HEK293 (cell line): ENCODE measurements around the gene FICD.

ENCODE experiments used
- HIC1 ChIP-seq: fragments of 450-650 bp; formaldehyde crosslinking; IDR thresholded peaks from 2 replicates; pipeline ENCODE4 v1.5.1; 2016; ENCODE audit warnings: missing biosample characterization, missing genetic modification characterization
- KLF16 ChIP-seq: fragments of 450-650 bp; formaldehyde crosslinking; IDR thresholded peaks from 2 replicates; pipeline ENCODE4 v1.5.1; 2017; ENCODE audit warnings: missing biosample characterization, missing genetic modification characterization
- PRDM2 ChIP-seq: fragments of 450-650 bp; formaldehyde crosslinking; IDR thresholded peaks from 2 replicates; pipeline ENCODE4 v1.5.1; 2016; ENCODE audit warnings: missing biosample characterization, missing genetic modification characterization, borderline replicate concordance
- SALL2 ChIP-seq: fragments of 450-650 bp; formaldehyde crosslinking; IDR thresholded peaks from 2 replicates; pipeline ENCODE4 v1.5.0; 2017; ENCODE audit warnings: missing biosample characterization, mild to moderate bottlenecking, missing genetic modification characterization, borderline replicate concordance
- ZFP37 ChIP-seq: fragments of 450-650 bp; formaldehyde crosslinking; IDR thresholded peaks from 2 replicates; pipeline ENCODE4 v1.5.1; 2016; ENCODE audit warnings: missing biosample characterization, missing genetic modification characterization
- ZNF175 ChIP-seq: fragments of 450-650 bp; formaldehyde crosslinking; IDR thresholded peaks from 2 replicates; pipeline ENCODE4 v1.5.1; 2016; ENCODE audit warnings: missing biosample characterization, missing genetic modification characterization
- ZNF214 ChIP-seq: fragments of 450-650 bp; formaldehyde crosslinking; IDR thresholded peaks from 2 replicates; pipeline ENCODE4 v1.5.1; 2017; ENCODE audit warnings: missing biosample characterization, mild to moderate bottlenecking, missing genetic modification characterization, borderline replicate concordance
- ZNF266 ChIP-seq: fragments of 450-650 bp; formaldehyde crosslinking; IDR thresholded peaks from 2 replicates; pipeline ENCODE4 v1.5.1; 2016; ENCODE audit warnings: missing biosample characterization, missing genetic modification characterization, low read depth
- ZNF394 ChIP-seq: fragments of 450-650 bp; formaldehyde crosslinking; IDR thresholded peaks from 2 replicates; pipeline ENCODE4 v1.5.1; 2016; ENCODE audit warnings: missing biosample characterization, missing genetic modification characterization, mild to moderate bottlenecking, moderate library complexity, borderline replicate concordance
- ZNF426 ChIP-seq: fragments of 450-650 bp; formaldehyde crosslinking; IDR thresholded peaks from 2 replicates; pipeline ENCODE4 v1.5.1; 2017; ENCODE audit warnings: missing biosample characterization, missing genetic modification characterization, mild to moderate bottlenecking, inconsistent platforms, moderate library complexity
- ZNF48 ChIP-seq: fragments of 450-650 bp; formaldehyde crosslinking; IDR thresholded peaks from 2 replicates; pipeline ENCODE4 v1.5.1; 2016; ENCODE audit warnings: missing biosample characterization, missing genetic modification characterization
- ZNF558 ChIP-seq: fragments of 450-650 bp; formaldehyde crosslinking; IDR thresholded peaks from 2 replicates; pipeline ENCODE4 v1.5.1; 2016; ENCODE audit warnings: missing biosample characterization, missing genetic modification characterization
- ZNF560 ChIP-seq: fragments of 450-650 bp; formaldehyde crosslinking; IDR thresholded peaks from 2 replicates; pipeline ENCODE4 v1.5.1; 2017; ENCODE audit warnings: missing biosample characterization, missing genetic modification characterization, borderline replicate concordance
- ZNF596 ChIP-seq: fragments of 450-650 bp; IDR thresholded peaks from 2 replicates; pipeline ENCODE4 v1.5.0; 2018; ENCODE audit warnings: missing biosample characterization, mild to moderate bottlenecking, missing genetic modification characterization, moderate library complexity
- ZNF600 ChIP-seq: fragments of 450-650 bp; formaldehyde crosslinking; IDR thresholded peaks from 2 replicates; pipeline ENCODE4 v1.5.1; 2016; ENCODE audit warnings: missing biosample characterization, missing genetic modification characterization
- ZNF629 ChIP-seq: fragments of 450-650 bp; formaldehyde crosslinking; IDR thresholded peaks from 2 replicates; pipeline ENCODE4 v1.5.1; 2017; ENCODE audit warnings: missing biosample characterization, missing genetic modification characterization
- ZNF654 ChIP-seq: fragments of 450-650 bp; formaldehyde crosslinking; IDR thresholded peaks from 2 replicates; pipeline ENCODE4 v1.5.1; 2016; ENCODE audit warnings: low read depth, missing biosample characterization, missing genetic modification characterization
- ZNF658 ChIP-seq: fragments of 450-650 bp; formaldehyde crosslinking; IDR thresholded peaks from 2 replicates; pipeline ENCODE4; 2016; ENCODE audit warnings: missing biosample characterization, missing genetic modification characterization
- ZNF692 ChIP-seq: fragments of 450-650 bp; formaldehyde crosslinking; IDR thresholded peaks from 2 replicates; pipeline ENCODE4 v1.5.1; 2016; ENCODE audit warnings: missing biosample characterization, missing genetic modification characterization
- ZNF707 ChIP-seq: fragments of 450-650 bp; formaldehyde crosslinking; IDR thresholded peaks from 2 replicates; pipeline ENCODE4 v1.5.1; 2016; ENCODE audit warnings: missing biosample characterization, missing genetic modification characterization
- ZSCAN30 ChIP-seq: fragments of 450-650 bp; IDR thresholded peaks from 2 replicates; pipeline ENCODE4 v1.5.1; 2018; ENCODE audit warnings: missing biosample characterization, mild to moderate bottlenecking, missing genetic modification characterization, moderate library complexity
- TF ChIP-seq, protein P1 (sequence below): fragments of 450-650 bp; formaldehyde crosslinking; IDR thresholded peaks from 2 replicates; pipeline ENCODE4 v1.5.1; 2017; ENCODE audit warnings: missing biosample characterization, missing genetic modification characterization
- TF ChIP-seq, protein P2 (sequence below): fragments of 450-650 bp; formaldehyde crosslinking; IDR thresholded peaks from 2 replicates; pipeline ENCODE4 v1.5.1; 2017; ENCODE audit warnings: missing biosample characterization, missing genetic modification characterization
- TF ChIP-seq, protein P3 (sequence below): fragments of 450-650 bp; formaldehyde crosslinking; IDR thresholded peaks from 2 replicates; pipeline ENCODE4 v1.5.1; 2017; ENCODE audit warnings: missing biosample characterization, missing genetic modification characterization
- TF ChIP-seq, protein P4 (sequence below): fragments of 450-650 bp; formaldehyde crosslinking; IDR thresholded peaks from 2 replicates; pipeline ENCODE4 v1.5.1; 2016; ENCODE audit warnings: missing biosample characterization, missing genetic modification characterization

FICD gene

DNA sequence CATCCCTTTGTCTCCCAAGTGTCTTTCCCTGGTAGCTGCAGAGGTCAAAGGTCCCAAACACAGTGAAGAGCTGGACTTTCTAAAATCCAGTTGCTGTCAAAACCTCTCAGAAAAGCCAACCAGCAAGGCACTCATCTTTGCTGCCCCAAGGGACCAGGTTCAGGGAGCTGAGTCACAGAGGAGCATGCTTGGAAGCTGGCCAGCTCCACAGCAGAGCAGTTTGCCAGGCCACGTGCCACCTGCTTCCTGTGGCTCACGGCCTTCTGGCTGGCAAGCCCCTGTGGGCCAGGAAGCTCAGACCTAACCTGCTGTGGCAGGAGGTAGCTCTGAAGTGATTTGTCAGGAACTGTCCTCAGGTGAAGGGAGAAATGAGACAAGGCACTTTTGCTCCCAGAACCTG lies 50.9 kb downstream of the FICD start (continued):
- TF ChIP-seq PRDM2 (tag by site-specific recombination) (no peak), ZNF48 (tag by site-specific recombination) (no peak), ZNF658 (tag by site-specific recombination) (no peak), ZNF600 (tag by site-specific recombination) (peak; percentile 60; the same call in 1 of the 2 replicates), ZNF560 (tag by site-specific recombination) (no peak), ZSCAN30 (tag by site-specific recombination) (no peak), ZNF394 (tag by site-specific recombination) (no peak), ZNF654 (tag by site-specific recombination) (no peak), ZNF692 (tag by site-specific recombination) (peak; percentile 51; the same call in 1 of the 2 replicates), ZNF426 (tag by site-specific recombination) (no peak), ZNF558 (tag by site-specific recombination) (no peak), ZNF214 (tag by site-specific recombination) (no peak), SALL2 (tag by site-specific recombination) (no peak), ZNF175 (tag by site-specific recombination) (no peak), HIC1 (no peak), ZNF596 (tag by site-specific recombination) (no peak), KLF16 (tag by site-specific recombination) (no peak), ZFP37 (tag by site-specific recombination) (no peak), ZNF266 (tag by site-specific recombination) (no peak), ZNF629 (tag by site-specific recombination) (peak; percentile 60), ZNF707 (no peak)
- TF ChIP-seq, protein P1, sequence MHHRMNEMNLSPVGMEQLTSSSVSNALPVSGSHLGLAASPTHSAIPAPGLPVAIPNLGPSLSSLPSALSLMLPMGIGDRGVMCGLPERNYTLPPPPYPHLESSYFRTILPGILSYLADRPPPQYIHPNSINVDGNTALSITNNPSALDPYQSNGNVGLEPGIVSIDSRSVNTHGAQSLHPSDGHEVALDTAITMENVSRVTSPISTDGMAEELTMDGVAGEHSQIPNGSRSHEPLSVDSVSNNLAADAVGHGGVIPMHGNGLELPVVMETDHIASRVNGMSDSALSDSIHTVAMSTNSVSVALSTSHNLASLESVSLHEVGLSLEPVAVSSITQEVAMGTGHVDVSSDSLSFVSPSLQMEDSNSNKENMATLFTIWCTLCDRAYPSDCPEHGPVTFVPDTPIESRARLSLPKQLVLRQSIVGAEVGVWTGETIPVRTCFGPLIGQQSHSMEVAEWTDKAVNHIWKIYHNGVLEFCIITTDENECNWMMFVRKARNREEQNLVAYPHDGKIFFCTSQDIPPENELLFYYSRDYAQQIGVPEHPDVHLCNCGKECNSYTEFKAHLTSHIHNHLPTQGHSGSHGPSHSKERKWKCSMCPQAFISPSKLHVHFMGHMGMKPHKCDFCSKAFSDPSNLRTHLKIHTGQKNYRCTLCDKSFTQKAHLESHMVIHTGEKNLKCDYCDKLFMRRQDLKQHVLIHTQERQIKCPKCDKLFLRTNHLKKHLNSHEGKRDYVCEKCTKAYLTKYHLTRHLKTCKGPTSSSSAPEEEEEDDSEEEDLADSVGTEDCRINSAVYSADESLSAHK (tag by site-specific recombination), result no peak
- TF ChIP-seq, protein P2, sequence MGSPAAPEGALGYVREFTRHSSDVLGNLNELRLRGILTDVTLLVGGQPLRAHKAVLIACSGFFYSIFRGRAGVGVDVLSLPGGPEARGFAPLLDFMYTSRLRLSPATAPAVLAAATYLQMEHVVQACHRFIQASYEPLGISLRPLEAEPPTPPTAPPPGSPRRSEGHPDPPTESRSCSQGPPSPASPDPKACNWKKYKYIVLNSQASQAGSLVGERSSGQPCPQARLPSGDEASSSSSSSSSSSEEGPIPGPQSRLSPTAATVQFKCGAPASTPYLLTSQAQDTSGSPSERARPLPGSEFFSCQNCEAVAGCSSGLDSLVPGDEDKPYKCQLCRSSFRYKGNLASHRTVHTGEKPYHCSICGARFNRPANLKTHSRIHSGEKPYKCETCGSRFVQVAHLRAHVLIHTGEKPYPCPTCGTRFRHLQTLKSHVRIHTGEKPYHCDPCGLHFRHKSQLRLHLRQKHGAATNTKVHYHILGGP, result no peak
- TF ChIP-seq, protein P3, sequence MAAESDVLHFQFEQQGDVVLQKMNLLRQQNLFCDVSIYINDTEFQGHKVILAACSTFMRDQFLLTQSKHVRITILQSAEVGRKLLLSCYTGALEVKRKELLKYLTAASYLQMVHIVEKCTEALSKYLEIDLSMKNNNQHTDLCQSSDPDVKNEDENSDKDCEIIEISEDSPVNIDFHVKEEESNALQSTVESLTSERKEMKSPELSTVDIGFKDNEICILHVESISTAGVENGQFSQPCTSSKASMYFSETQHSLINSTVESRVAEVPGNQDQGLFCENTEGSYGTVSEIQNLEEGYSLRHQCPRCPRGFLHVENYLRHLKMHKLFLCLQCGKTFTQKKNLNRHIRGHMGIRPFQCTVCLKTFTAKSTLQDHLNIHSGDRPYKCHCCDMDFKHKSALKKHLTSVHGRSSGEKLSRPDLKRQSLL, result no peak
- TF ChIP-seq, protein P4, sequence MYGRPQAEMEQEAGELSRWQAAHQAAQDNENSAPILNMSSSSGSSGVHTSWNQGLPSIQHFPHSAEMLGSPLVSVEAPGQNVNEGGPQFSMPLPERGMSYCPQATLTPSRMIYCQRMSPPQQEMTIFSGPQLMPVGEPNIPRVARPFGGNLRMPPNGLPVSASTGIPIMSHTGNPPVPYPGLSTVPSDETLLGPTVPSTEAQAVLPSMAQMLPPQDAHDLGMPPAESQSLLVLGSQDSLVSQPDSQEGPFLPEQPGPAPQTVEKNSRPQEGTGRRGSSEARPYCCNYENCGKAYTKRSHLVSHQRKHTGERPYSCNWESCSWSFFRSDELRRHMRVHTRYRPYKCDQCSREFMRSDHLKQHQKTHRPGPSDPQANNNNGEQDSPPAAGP (tag by site-specific recombination), result no peak
